ENCODE data around the gene RAB39A.

The RAB39A gene

DNA sequence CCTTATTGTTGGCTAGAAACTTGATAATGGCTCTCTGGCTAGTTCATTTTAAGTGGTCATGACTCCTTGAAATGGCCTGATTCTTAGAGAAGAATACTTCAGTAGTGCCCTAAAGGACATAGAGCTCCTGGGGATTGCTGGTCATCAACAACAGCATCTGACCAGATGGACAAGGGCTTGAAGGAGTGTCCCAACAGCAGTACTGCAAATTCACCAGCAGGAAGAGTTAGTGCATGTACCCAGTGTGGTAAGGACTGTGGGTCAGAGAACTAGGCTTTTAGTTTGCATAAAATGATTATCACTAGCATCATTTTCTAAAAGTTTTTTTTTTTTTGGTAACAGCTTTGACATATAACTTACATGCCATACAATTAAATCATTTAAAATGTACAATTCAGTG lies 41.0 kb downstream of the RAB39A start:
- no peak overlapping the region for H3K4me2 ChIP-seq (ENCODE audit: insufficient read depth, low read length, poor library complexity, severe bottlenecking)
- H3K4me1 ChIP-seq (ENCODE audit: control insufficient read depth in 2 of 2, insufficient read depth in 1 of 2, low read depth in 1 of 2, low read length in 2 of 2) = no peaks in the 10 kb centered on the region
- no peak overlapping the region for H3K18ac ChIP-seq (ENCODE audit: low read length)
- H3K23ac ChIP-seq (ENCODE audit: low read depth, low read length, poor library complexity) = no peak overlapping the region
- no peak overlapping the region for H2BK5ac ChIP-seq (ENCODE audit: low read length)
- H3K27me3 ChIP-seq (ENCODE audit: control insufficient read depth in 3 of 3, insufficient read depth in 3 of 3, low read depth in 1 of 3, low read length in 3 of 3) = no peaks in the 10 kb centered on the region
- H3K9me3 ChIP-seq (replicated peaks in 1 of 2; ENCODE audit: control insufficient read depth in 2 of 2, insufficient read depth in 1 of 2, low read depth in 1 of 2, low read length in 2 of 2) = no peaks in the 10 kb centered on the region
- no peak overlapping the region for H3K4me3 ChIP-seq (ENCODE audit: low read length in 2 of 2)
- H3K79me1 ChIP-seq (ENCODE audit: low read depth, low read length) = no peaks in the 10 kb centered on the region
- no peak overlapping the region for H4K8ac ChIP-seq (ENCODE audit: low read depth, low read length)
- H3K27ac ChIP-seq (replicated peaks; ENCODE audit: low read length) = no peak overlapping the region
- DNase-seq (ENCODE audit: low spot score) = no peak
- H2BK120ac ChIP-seq (ENCODE audit: low read depth, low read length) = no peak overlapping the region
- H3K14ac ChIP-seq (ENCODE audit: low read length) = no peak overlapping the region
- no peak overlapping the region for H4K91ac ChIP-seq (ENCODE audit: low read depth, low read length, poor library complexity)
- H2BK15ac ChIP-seq (ENCODE audit: low read length) = no peak overlapping the region
- H3K4ac ChIP-seq (ENCODE audit: low read length) = no peak overlapping the region
- no peak overlapping the region for H3K9ac ChIP-seq (ENCODE audit: low read depth, low read length, poor library complexity)
- no peak overlapping the region for H2AFZ ChIP-seq (ENCODE audit: low read length)
- no peak overlapping the region for H2BK12ac ChIP-seq (ENCODE audit: low read length)
- peaks cover 0 to 29% of the 10 kb centered on the region in 2 donors for H3K36me3 ChIP-seq (replicated peaks in 1 of 2; ENCODE audit: control insufficient read depth in 2 of 2, insufficient read depth in 2 of 2, low read length in 2 of 2)
- no peak overlapping the region for H2AK5ac ChIP-seq (ENCODE audit: low read depth, low read length)

- H3K9me3 ChIP-seq (replicated peaks in 1 of 2; ENCODE audit: control insufficient read depth in 2 of 2, insufficient read depth in 1 of 2, low read depth in 1 of 2, low read length in 2 of 2) = no peaks in the 10 kb centered on the region
Observed at GRCh38 chr11:107970049-107970448, 41.8 kb downstream of the RAB39A start.

DNA sequence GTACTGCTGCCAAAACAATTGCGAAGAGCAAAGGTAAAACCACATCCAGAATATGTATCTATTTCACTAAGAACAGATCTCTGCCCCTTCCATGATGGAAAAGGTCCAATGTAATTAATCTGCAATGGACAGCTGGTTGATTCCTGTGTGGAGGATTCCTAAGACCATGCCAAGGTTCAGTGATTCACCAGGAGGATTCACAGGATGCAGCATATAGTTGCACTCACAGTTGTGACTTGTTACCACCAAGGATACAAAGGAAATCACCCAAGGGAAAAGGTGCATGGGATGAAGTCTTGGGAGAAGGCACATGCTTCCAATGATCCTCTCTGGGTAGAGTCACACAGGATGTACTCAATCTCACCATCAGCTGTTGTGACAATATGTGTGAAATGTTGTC lies 45.4 kb downstream of the RAB39A start:
- Histone ChIP-seq H3K9me3 (replicated peaks in 1 of 2; ENCODE audit: control insufficient read depth in 2 of 2, insufficient read depth in 1 of 2, low read depth in 1 of 2, low read length in 2 of 2) (no peaks in the 10 kb centered on the region), H3K18ac (ENCODE audit: low read length) (no peak overlapping the region), H3K23ac (ENCODE audit: low read depth, low read length, poor library complexity) (no peak overlapping the region), H2BK12ac (ENCODE audit: low read length) (no peak overlapping the region), H2AK5ac (ENCODE audit: low read depth, low read length) (no peak overlapping the region), H3K4me3 (ENCODE audit: low read length in 2 of 2) (no peak overlapping the region), H3K4me1 (ENCODE audit: control insufficient read depth in 2 of 2, insufficient read depth in 1 of 2, low read depth in 1 of 2, low read length in 2 of 2) (no peaks in the 10 kb centered on the region), H3K9ac (ENCODE audit: low read depth, low read length, poor library complexity) (no peak overlapping the region), H2BK15ac (ENCODE audit: low read length) (no peak overlapping the region), H2AFZ (ENCODE audit: low read length) (no peak overlapping the region), H4K8ac (ENCODE audit: low read depth, low read length) (no peak overlapping the region), H2BK5ac (ENCODE audit: low read length) (no peak overlapping the region), H3K4me2 (ENCODE audit: insufficient read depth, low read length, poor library complexity, severe bottlenecking) (no peak overlapping the region), H4K91ac (ENCODE audit: low read depth, low read length, poor library complexity) (no peak overlapping the region), H2BK120ac (ENCODE audit: low read depth, low read length) (no peak overlapping the region), H3K27me3 (ENCODE audit: control insufficient read depth in 3 of 3, insufficient read depth in 3 of 3, low read depth in 1 of 3, low read length in 3 of 3) (no peaks in the 10 kb centered on the region), H3K79me1 (ENCODE audit: low read depth, low read length) (no peaks in the 10 kb centered on the region), H3K27ac (replicated peaks; ENCODE audit: low read length) (no peak overlapping the region), H3K4ac (ENCODE audit: low read length) (no peak overlapping the region), H3K36me3 (replicated peaks in 1 of 2; ENCODE audit: control insufficient read depth in 2 of 2, insufficient read depth in 2 of 2, low read length in 2 of 2) (no peaks in the 10 kb centered on the region), H3K14ac (ENCODE audit: low read length) (no peak overlapping the region)
- no CpG with 5 or more reads among the region's 1 CpG for WGBS, 2 donors (ENCODE audit: extremely low coverage in 2 of 2, insufficient read length in 2 of 2, insufficient replicate concordance in 1 of 2)
- DNase-seq (ENCODE audit: low spot score) = no peak

More at GRCh38 chr11:107970049-107970448, 41.8 kb downstream of the RAB39A start:
- Histone ChIP-seq H3K18ac (ENCODE audit: low read length) (no peak overlapping the region), H4K8ac (ENCODE audit: low read depth, low read length) (no peak overlapping the region), H2AFZ (ENCODE audit: low read length) (no peak overlapping the region), H3K4ac (ENCODE audit: low read length) (no peak overlapping the region), H2BK120ac (ENCODE audit: low read depth, low read length) (no peak overlapping the region), H3K9ac (ENCODE audit: low read depth, low read length, poor library complexity) (no peak overlapping the region), H3K36me3 (replicated peaks in 1 of 2; ENCODE audit: control insufficient read depth in 2 of 2, insufficient read depth in 2 of 2, low read length in 2 of 2) (peaks cover 0 to 21% of the 10 kb centered on the region in 2 donors), H3K23ac (ENCODE audit: low read depth, low read length, poor library complexity) (no peak overlapping the region), H3K27ac (replicated peaks; ENCODE audit: low read length) (no peak overlapping the region), H3K27me3 (ENCODE audit: control insufficient read depth in 3 of 3, insufficient read depth in 3 of 3, low read depth in 1 of 3, low read length in 3 of 3) (no peaks in the 10 kb centered on the region), H3K4me1 (ENCODE audit: control insufficient read depth in 2 of 2, insufficient read depth in 1 of 2, low read depth in 1 of 2, low read length in 2 of 2) (no peaks in the 10 kb centered on the region), H2BK5ac (ENCODE audit: low read length) (no peak overlapping the region), H2AK5ac (ENCODE audit: low read depth, low read length) (no peak overlapping the region), H2BK15ac (ENCODE audit: low read length) (no peak overlapping the region), H3K79me1 (ENCODE audit: low read depth, low read length) (no peaks in the 10 kb centered on the region), H2BK12ac (ENCODE audit: low read length) (no peak overlapping the region), H3K4me3 (ENCODE audit: low read length in 2 of 2) (no peak overlapping the region), H3K14ac (ENCODE audit: low read length) (no peak overlapping the region), H4K91ac (ENCODE audit: low read depth, low read length, poor library complexity) (no peak overlapping the region), H3K4me2 (ENCODE audit: insufficient read depth, low read length, poor library complexity, severe bottlenecking) (no peak overlapping the region)
- no CpG with 5 or more reads among the region's 5 CpGs for WGBS, 2 donors (ENCODE audit: extremely low coverage in 2 of 2, insufficient read length in 2 of 2, insufficient replicate concordance in 1 of 2)
- no peak for DNase-seq (ENCODE audit: low spot score)

DNA sequence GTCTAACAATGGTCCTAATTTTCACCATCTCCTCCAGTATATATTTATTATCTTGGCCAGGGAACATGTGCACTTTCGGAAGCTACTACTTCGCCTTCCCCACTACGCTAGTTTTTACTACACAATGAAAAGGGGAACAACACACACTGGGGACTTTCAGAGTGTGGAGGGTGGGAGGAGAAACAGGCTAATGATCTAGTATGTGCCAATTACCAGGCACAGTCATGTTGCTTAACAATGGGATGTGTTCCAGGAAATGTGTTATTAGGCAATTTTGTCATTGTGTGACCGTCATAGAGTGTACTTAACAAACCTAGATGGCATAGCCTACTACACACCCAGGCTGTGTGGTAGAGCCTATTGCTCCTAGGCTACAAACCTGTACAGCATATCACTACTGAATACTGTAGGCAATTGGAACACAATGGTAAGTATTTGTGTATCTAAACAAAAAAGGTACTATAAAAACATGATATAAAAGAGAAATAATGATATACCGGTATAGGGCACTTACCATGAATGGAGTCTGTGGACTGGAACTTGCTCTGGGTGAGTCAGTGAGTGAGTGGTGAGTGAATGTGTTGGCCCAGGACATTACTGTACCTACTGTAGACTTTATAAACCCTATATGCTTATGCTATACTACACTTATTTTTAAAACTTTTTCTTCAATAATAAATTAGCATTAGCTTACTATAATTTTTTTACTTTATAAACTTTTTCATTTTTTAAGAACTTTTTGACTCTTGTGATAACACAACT lies 60.3 kb downstream of the RAB39A start:
- Histone ChIP-seq H2AK5ac (ENCODE audit: low read depth, low read length) (no peak overlapping the region), H3K4me2 (ENCODE audit: insufficient read depth, low read length, poor library complexity, severe bottlenecking) (no peak overlapping the region), H3K9ac (ENCODE audit: low read depth, low read length, poor library complexity) (no peak overlapping the region), H3K9me3 (replicated peaks in 1 of 2; ENCODE audit: control insufficient read depth in 2 of 2, insufficient read depth in 1 of 2, low read depth in 1 of 2, low read length in 2 of 2) (no peaks in the 10 kb centered on the region), H3K27me3 (ENCODE audit: control insufficient read depth in 3 of 3, insufficient read depth in 3 of 3, low read depth in 1 of 3, low read length in 3 of 3) (no peaks in the 10 kb centered on the region), H2BK12ac (ENCODE audit: low read length) (no peak overlapping the region), H4K8ac (ENCODE audit: low read depth, low read length) (no peak overlapping the region), H3K14ac (ENCODE audit: low read length) (no peak overlapping the region), H3K4me3 (ENCODE audit: low read length in 2 of 2) (no peak overlapping the region), H3K79me1 (ENCODE audit: low read depth, low read length) (no peaks in the 10 kb centered on the region), H3K18ac (ENCODE audit: low read length) (no peak overlapping the region), H4K91ac (ENCODE audit: low read depth, low read length, poor library complexity) (no peak overlapping the region), H2BK120ac (ENCODE audit: low read depth, low read length) (no peak overlapping the region), H3K36me3 (replicated peaks in 1 of 2; ENCODE audit: control insufficient read depth in 2 of 2, insufficient read depth in 2 of 2, low read length in 2 of 2) (no peaks in the 10 kb centered on the region), H3K4ac (ENCODE audit: low read length) (no peak overlapping the region), H3K27ac (replicated peaks; ENCODE audit: low read length) (no peak overlapping the region), H3K23ac (ENCODE audit: low read depth, low read length, poor library complexity) (no peak overlapping the region), H3K4me1 (ENCODE audit: control insufficient read depth in 2 of 2, insufficient read depth in 1 of 2, low read depth in 1 of 2, low read length in 2 of 2) (no peaks in the 10 kb centered on the region), H2AFZ (ENCODE audit: low read length) (no peak overlapping the region), H2BK15ac (ENCODE audit: low read length) (no peak overlapping the region), H2BK5ac (ENCODE audit: low read length) (no peak overlapping the region)
- WGBS, 2 donors (ENCODE audit: extremely low coverage in 2 of 2, insufficient read length in 2 of 2, insufficient replicate concordance in 1 of 2) = no CpG with 5 or more reads among the region's 5 CpGs
- DNase-seq (ENCODE audit: low spot score) = no peak

All from neuronal stem cell (in vitro differentiated cells).